K562 (cell line): ENCODE results near the gene DAGLA. TPM values are rescaled to one million over a fixed set of nuclear protein-coding genes. Genes with fewer than 3 reads are reported as not detected.
A peak's percentile ranks its signal among the peaks of the same experiment; 100 is the strongest.

ENCODE experiments used
- ARNT ChIP-seq, 2 experiments: fragments of 450-650 bp; IDR thresholded peaks; 2 replicates each; pipeline ENCODE4 v1.6.1; 2016; ENCODE audit warnings: mild to moderate bottlenecking in 1 of 2
- ASH1L ChIP-seq: fragments of 450-650 bp; IDR thresholded peaks from 2 replicates; pipeline ENCODE4 v1.6.1; 2018; ENCODE audit warnings: borderline replicate concordance, mild to moderate bottlenecking, low read depth; ENCODE audit not compliant: partially characterized antibody
- CC2D1A ChIP-seq: fragments of 450-650 bp; IDR thresholded peaks from 2 replicates; pipeline ENCODE4 v1.6.1; 2017; ENCODE audit warnings: mild to moderate bottlenecking
- CTBP1 ChIP-seq: fragments of 450-650 bp; IDR thresholded peaks from 2 replicates; pipeline ENCODE4 v1.6.1; 2016; ENCODE audit warnings: borderline replicate concordance
- DLX4 ChIP-seq: fragments of 250-450 bp; sonication (Bioruptor Pico); IDR thresholded peaks from 2 replicates; pipeline ENCODE4 v1.6.1; 2021; ENCODE audit warnings: mild to moderate bottlenecking
- DPF2 ChIP-seq: fragments of 450-650 bp; IDR thresholded peaks from 2 replicates; pipeline ENCODE4 v1.6.1; 2016
- FOXA1 ChIP-seq: fragments of 450-650 bp; IDR thresholded peaks from 2 replicates; pipeline ENCODE4 v1.6.1; 2016; ENCODE audit warnings: mild to moderate bottlenecking, borderline replicate concordance
- HNRNPH1 ChIP-seq: fragments of 200-400 bp; formaldehyde crosslinking; optimal IDR thresholded peaks from 2 replicates; pipeline ENCODE3; 2017; ENCODE audit warnings: low read depth, mild to moderate bottlenecking, low read length, moderate library complexity
- ILF3 ChIP-seq: fragments of 450-650 bp; IDR thresholded peaks from 2 replicates; pipeline ENCODE4 v1.6.1; 2018; ENCODE audit warnings: antibody characterized with exemption, mild to moderate bottlenecking, moderate library complexity, borderline replicate concordance
- KLF13 ChIP-seq: fragments of 450-650 bp; IDR thresholded peaks from 2 replicates; pipeline ENCODE4 v1.6.1; 2016; ENCODE audit warnings: missing genetic modification characterization, low read depth, mild to moderate bottlenecking, missing compliant biosample characterization, moderate library complexity, borderline replicate concordance
- MED1 ChIP-seq: sonication (generic); formaldehyde crosslinking; IDR thresholded peaks from 2 replicates; pipeline ENCODE4 v1.8.1; 2023; ENCODE audit warnings: missing genetic modification reagents, borderline replicate concordance
- NCOR1 ChIP-seq: fragments of 450-650 bp; IDR thresholded peaks from 2 replicates; pipeline ENCODE4 v1.6.1; 2016; ENCODE audit warnings: mild to moderate bottlenecking, moderate library complexity
- POU5F1 ChIP-seq: fragments of 150-350 bp; IDR thresholded peaks from 2 replicates; pipeline ENCODE4 v1.6.1; 2014; ENCODE audit warnings: borderline replicate concordance, low read length, low read depth, mild to moderate bottlenecking; ENCODE audit not compliant: partially characterized antibody
- SLC30A9 ChIP-seq: fragments of 250-450 bp; sonication (Bioruptor Pico); IDR thresholded peaks from 2 replicates; pipeline ENCODE4 v1.8.0; 2022; ENCODE audit warnings: mild to moderate bottlenecking, moderate library complexity
- SMARCA4 ChIP-seq: fragments of 450-650 bp; IDR thresholded peaks from 2 replicates; pipeline ENCODE4 v1.6.1; 2016
- SRSF1 ChIP-seq: fragments of 200-400 bp; formaldehyde crosslinking; IDR thresholded peaks from 2 replicates; pipeline ENCODE4 v1.6.1; 2017; ENCODE audit warnings: mild to moderate bottlenecking, low read depth, low read length, moderate library complexity
- STAT5A ChIP-seq: IDR thresholded peaks from 2 replicates; pipeline ENCODE4 v1.6.1; 2012; ENCODE audit warnings: low read length, inconsistent platforms, borderline replicate concordance
- SUPT5H ChIP-seq: fragments of 450-650 bp; IDR thresholded peaks from 2 replicates; pipeline ENCODE4 v1.6.1; 2016
- TAF15 ChIP-seq: fragments of 200-400 bp; formaldehyde crosslinking; IDR thresholded peaks from 2 replicates; pipeline ENCODE4 v1.6.1; 2017; ENCODE audit warnings: mild to moderate bottlenecking, low read depth, low read length, moderate library complexity
- ZFP91 ChIP-seq: sonication (generic); formaldehyde crosslinking; IDR thresholded peaks from 2 replicates; pipeline ENCODE4 v1.8.0; 2022; ENCODE audit warnings: mild to moderate bottlenecking, missing genetic modification reagents
- ZNF133 ChIP-seq: fragments of 250-450 bp; sonication (Bioruptor Pico); IDR thresholded peaks from 2 replicates; pipeline ENCODE4 v1.4.0; 2020; ENCODE audit warnings: mild to moderate bottlenecking
- ZNF316 ChIP-seq: fragments of 450-650 bp; IDR thresholded peaks from 2 replicates; pipeline ENCODE4 v1.6.1; 2016
- ZNF444 ChIP-seq: fragments of 250-450 bp; sonication (Bioruptor Pico); IDR thresholded peaks from 2 replicates; pipeline ENCODE4 v1.4.0; 2020; ENCODE audit warnings: mild to moderate bottlenecking, moderate library complexity
- ZNF57 ChIP-seq: fragments of 450-650 bp; formaldehyde crosslinking; IDR thresholded peaks from 2 replicates; pipeline ENCODE4 v1.4.0; 2020; ENCODE audit warnings: mild to moderate bottlenecking, moderate library complexity
- ZSCAN32 ChIP-seq: fragments of 450-650 bp; formaldehyde crosslinking; IDR thresholded peaks from 2 replicates; pipeline ENCODE4 v1.4.0; 2020; ENCODE audit warnings: mild to moderate bottlenecking, moderate library complexity
- polyA plus RNA-seq, 8 experiments: library from polyadenylated mRNA; depleted of rRNA in 4 of 8; stranded (reverse) in 5 of 8; unstranded in 3 of 8; fragments of >200 nt; fragmentation: Nextera tagmentation in 2 of 8; fragmentation: Illumina TruSeq in 1 of 8; extraction: Ambion mirVana in 2 of 8; extraction: Trizol in 1 of 8; gene quantifications; 2 replicates each; pipeline versions ENCODE4 v1.2.1 to v1.2.3, GENCODE V29; 2011 to 2014; ENCODE audit warnings: inconsistent platforms in 1 of 8, missing spikeins in 1 of 8
- total RNA-seq, 7 experiments: library from RNA; depleted of rRNA in 6 of 7; stranded (reverse); fragments of >200 nt in 6 of 7; fragmentation: Illumina TruSeq in 2 of 7; extraction: Trizol in 2 of 7; gene quantifications; 2 replicates each; pipeline versions ENCODE4 v1.2.1 to v1.2.3, GENCODE V29; 2011 to 2021; ENCODE audit warnings: low replicate concordance in 1 of 7
- TF ChIP-seq, protein P1 (sequence below): sonication (generic); formaldehyde crosslinking; IDR thresholded peaks from 2 replicates; pipeline ENCODE4 v1.8.1; 2023; ENCODE audit warnings: missing genetic modification reagents, mild to moderate bottlenecking, borderline replicate concordance

DAGLA gene
- total and polyA plus RNA-seq, 9 of the 15 experiments (the other 6 are each of a cell fraction or from before 2014, with no cell fraction given) = 0.03 to 0.16 (median 0.04) TPM; not detected in 4

DNA sequence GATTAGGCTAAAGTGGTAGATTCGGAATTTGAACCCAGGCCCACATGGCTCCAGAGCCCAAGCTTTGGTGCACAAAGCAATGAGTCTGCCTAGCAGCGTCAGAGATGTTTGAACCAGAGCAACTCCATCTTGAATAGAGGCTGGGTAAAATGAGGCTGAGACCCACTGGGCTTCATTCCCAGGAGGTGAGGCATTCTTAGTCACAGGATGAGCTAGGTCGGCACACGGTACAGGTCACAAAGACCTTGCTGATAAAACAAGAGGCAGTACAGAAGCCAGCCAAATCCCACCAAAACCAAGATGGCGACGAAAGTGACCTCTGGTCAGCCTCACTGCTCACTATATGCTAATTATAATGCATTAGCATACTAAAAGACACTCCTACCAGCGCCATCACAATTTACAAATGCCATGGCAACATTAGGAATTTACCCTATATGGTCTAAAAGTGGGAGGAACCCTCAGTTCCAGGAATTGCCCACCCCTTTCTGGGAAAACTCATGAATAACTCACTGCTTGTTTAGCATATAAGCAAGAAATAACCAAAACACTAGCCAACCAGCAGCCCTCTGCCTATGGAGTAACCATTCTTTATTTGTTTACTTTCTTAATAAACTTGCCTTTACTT is 40.3 kb upstream of the DAGLA start (continued):
- no peak for TF ChIP-seq ZNF444 (CRISPR knock-in tag)
- no peak for TF ChIP-seq CTBP1
- no peak for TF ChIP-seq SMARCA4
- TF ChIP-seq MED1 = no peak
- TF ChIP-seq ZSCAN32 (CRISPR knock-in tag) = no peak
- TF ChIP-seq ZNF57 (CRISPR knock-in tag) = no peak
- TF ChIP-seq DPF2 = no peak
- no peak for TF ChIP-seq POU5F1
- TF ChIP-seq ZNF316 = no peak
- no peak for TF ChIP-seq FOXA1
- TF ChIP-seq DLX4 (CRISPR knock-in tag) = no peak
- no peak for TF ChIP-seq ASH1L
- TF ChIP-seq KLF13 (tag) = peak; percentile 75
- TF ChIP-seq NCOR1 = no peak
- no peak for TF ChIP-seq SUPT5H
- no peak for TF ChIP-seq ZFP91 (CRISPR knock-in tag)
- peak; percentile 97 for TF ChIP-seq STAT5A
- no peak for TF ChIP-seq SRSF1
- TF ChIP-seq, protein P1, sequence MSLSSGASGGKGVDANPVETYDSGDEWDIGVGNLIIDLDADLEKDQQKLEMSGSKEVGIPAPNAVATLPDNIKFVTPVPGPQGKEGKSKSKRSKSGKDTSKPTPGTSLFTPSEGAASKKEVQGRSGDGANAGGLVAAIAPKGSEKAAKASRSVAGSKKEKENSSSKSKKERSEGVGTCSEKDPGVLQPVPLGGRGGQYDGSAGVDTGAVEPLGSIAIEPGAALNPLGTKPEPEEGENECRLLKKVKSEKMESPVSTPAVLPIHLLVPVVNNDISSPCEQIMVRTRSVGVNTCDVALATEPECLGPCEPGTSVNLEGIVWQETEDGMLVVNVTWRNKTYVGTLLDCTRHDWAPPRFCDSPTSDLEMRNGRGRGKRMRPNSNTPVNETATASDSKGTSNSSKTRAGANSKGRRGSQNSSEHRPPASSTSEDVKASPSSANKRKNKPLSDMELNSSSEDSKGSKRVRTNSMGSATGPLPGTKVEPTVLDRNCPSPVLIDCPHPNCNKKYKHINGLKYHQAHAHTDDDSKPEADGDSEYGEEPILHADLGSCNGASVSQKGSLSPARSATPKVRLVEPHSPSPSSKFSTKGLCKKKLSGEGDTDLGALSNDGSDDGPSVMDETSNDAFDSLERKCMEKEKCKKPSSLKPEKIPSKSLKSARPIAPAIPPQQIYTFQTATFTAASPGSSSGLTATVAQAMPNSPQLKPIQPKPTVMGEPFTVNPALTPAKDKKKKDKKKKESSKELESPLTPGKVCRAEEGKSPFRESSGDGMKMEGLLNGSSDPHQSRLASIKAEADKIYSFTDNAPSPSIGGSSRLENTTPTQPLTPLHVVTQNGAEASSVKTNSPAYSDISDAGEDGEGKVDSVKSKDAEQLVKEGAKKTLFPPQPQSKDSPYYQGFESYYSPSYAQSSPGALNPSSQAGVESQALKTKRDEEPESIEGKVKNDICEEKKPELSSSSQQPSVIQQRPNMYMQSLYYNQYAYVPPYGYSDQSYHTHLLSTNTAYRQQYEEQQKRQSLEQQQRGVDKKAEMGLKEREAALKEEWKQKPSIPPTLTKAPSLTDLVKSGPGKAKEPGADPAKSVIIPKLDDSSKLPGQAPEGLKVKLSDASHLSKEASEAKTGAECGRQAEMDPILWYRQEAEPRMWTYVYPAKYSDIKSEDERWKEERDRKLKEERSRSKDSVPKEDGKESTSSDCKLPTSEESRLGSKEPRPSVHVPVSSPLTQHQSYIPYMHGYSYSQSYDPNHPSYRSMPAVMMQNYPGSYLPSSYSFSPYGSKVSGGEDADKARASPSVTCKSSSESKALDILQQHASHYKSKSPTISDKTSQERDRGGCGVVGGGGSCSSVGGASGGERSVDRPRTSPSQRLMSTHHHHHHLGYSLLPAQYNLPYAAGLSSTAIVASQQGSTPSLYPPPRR (CRISPR knock-in tag) = no peak
- TF ChIP-seq SLC30A9 = no peak
- no peak for TF ChIP-seq ILF3
- TF ChIP-seq HNRNPH1 = no peak
- no peak for TF ChIP-seq CC2D1A
- no peak for TF ChIP-seq ARNT (IDR thresholded peaks at IDR 0.05)
- no peak for TF ChIP-seq TAF15
- TF ChIP-seq ZNF133 (CRISPR knock-in tag) = no peak
